Activated CD4-positive, CD25-positive, alpha-beta regulatory T cell treated with anti-CD3 and anti-CD28 coated beads, Interleukin-2, amount 50 U/mL, for 16 hours (primary cell): ENCODE data around the gene BLOC1S2.
A peak's percentile ranks its signal among the peaks of the same experiment; 100 is the strongest.
"Not testable (repeated sequence)": the region's sequence is repeated elsewhere in the genome, so short reads cannot be mapped to it uniquely, and the experiment has no call there.

Experiments used
- DNase-seq: peaks from one replicate; pipeline ENCODE4 v3.0.0-alpha.2; 2020; ENCODE audit warnings: low read depth, low spot score

BLOC1S2 gene

GRCh38 chr10:100291356-100291755 lies 4.9 kb upstream of the BLOC1S2 start:
- DNase-seq = no peak

GRCh38 chr10:100289641-100290040 lies 3.2 kb upstream of the BLOC1S2 start:
- DNase-seq = no peak

GRCh38 chr10:100288196-100288595 lies 1.7 kb upstream of the BLOC1S2 start:
- DNase-seq = no peak

- DNase-seq = no peak
Measured at GRCh38 chr10:100287756-100288155, 1.3 kb upstream of the BLOC1S2 start.

- not testable (repeated sequence) for DNase-seq
Measured at GRCh38 chr10:100285326-100285725, 1.2 kb downstream of the BLOC1S2 start.

GRCh38 chr10:100282907-100283306 lies 3.6 kb downstream of the BLOC1S2 start:
- DNase-seq = no peak

- DNase-seq = not testable (repeated sequence)
Measured at GRCh38 chr10:100276971-100277370, 9.5 kb downstream of the BLOC1S2 start.

- peak; percentile 53 for DNase-seq
Measured at GRCh38 chr10:100267239-100268104, 19.0 kb downstream of the BLOC1S2 start, which contains the start of gene CWF19L1. TSS of gene CWF19L1 (minus strand) at chr10:100267638. CDS start at chr10:100267593, 45 bp downstream.

- no peak for DNase-seq
Measured at GRCh38 chr10:100265821-100266485, 20.5 kb downstream of the BLOC1S2 start.

- DNase-seq = no peak
Measured at GRCh38 chr10:100254191-100254590, 32.3 kb downstream of the BLOC1S2 start.

GRCh38 chr10:100253041-100253440 lies 33.4 kb downstream of the BLOC1S2 start:
- no peak for DNase-seq

- DNase-seq = no peak
Measured at GRCh38 chr10:100248820-100249219, 37.7 kb downstream of the BLOC1S2 start.

- no peak for DNase-seq
Measured at GRCh38 chr10:100245484-100246220, 40.8 kb downstream of the BLOC1S2 start.

GRCh38 chr10:100239851-100240250 lies 46.6 kb downstream of the BLOC1S2 start:
- DNase-seq = no peak

GRCh38 chr10:100238429-100238828 lies 48.1 kb downstream of the BLOC1S2 start:
- no peak for DNase-seq

- DNase-seq = no peak
Measured at GRCh38 chr10:100232101-100232500, 54.4 kb downstream of the BLOC1S2 start.

- no peak for DNase-seq
Measured at GRCh38 chr10:100229819-100230422, 56.6 kb downstream of the BLOC1S2 start.

- no peak for DNase-seq
Measured at GRCh38 chr10:100223879-100224278, 62.6 kb downstream of the BLOC1S2 start.
